B cell (primary cell): ENCODE measurements around the gene EXOC4. TPM values are rescaled to one million over a fixed set of nuclear protein-coding genes. Genes with fewer than 3 reads are reported as not detected.

Experiments used
- ATAC-seq: fragments of 200-7000 bp; cut with Tn5 transposase; one replicate; pipeline ENCODE4 v1.10.0; 2021; ENCODE audit warnings: low read depth, mild to moderate bottlenecking, moderate number of reproducible peaks, moderate library complexity
- CTCF ChIA-PET: fragments of 350-600 bp; sonication (Branson Sonifier 250); formaldehyde crosslinking; loops from one replicate; lab custom pipeline; 2021; ENCODE audit warnings: antibody characterized with exemption, inconsistent platforms; lab: Charles Lee
- POLR2A ChIA-PET: fragments of 350-600 bp; sonication (Branson Sonifier 250); formaldehyde crosslinking; loops from one replicate; lab custom pipeline; 2021; ENCODE audit warnings: antibody characterized with exemption; lab: Charles Lee
- DNase-seq: peaks from one replicate; pipeline ENCODE4 v3.0.0; 2013
- H2AFZ ChIP-seq: 2 replicates; pipeline ENCODE4 v1.6.1; 2012; ENCODE audit warnings: mild to moderate bottlenecking, low read depth, low read length; ENCODE audit not compliant: insufficient read depth, poor library complexity, severe bottlenecking
- H3K27ac ChIP-seq, 2 donors: 1 replicate in 1 of 2; 2 replicates in 1 of 2; pipeline ENCODE4 v1.5.1; 2012 to 2013; ENCODE audit warnings: low read length in 2 of 2, mild to moderate bottlenecking in 2 of 2, moderate library complexity in 1 of 2
- H3K27me3 ChIP-seq, 4 experiments: fragments of 200-600 bp in 1 of 4; sonication (generic) in 1 of 4; replicated peaks in 1 of 4; 1 replicate in 2 of 4; 2 replicates in 2 of 4; pipeline versions ENCODE4 v1.6.1 to v1.7.0; 2013 to 2016; ENCODE audit warnings: low read length in 3 of 4, mild to moderate bottlenecking in 2 of 4, mixed read lengths in 1 of 4, moderate library complexity in 1 of 4; ENCODE audit not compliant: insufficient read depth in 4 of 4, control insufficient read depth in 3 of 4; ENCODE audit errors: control extremely low read depth in 1 of 4
- H3K36me3 ChIP-seq, 2 experiments: replicated peaks in 1 of 2; 1 replicate in 1 of 2; 2 replicates in 1 of 2; pipeline versions ENCODE4 v1.6.1 to v1.7.1; 2013; ENCODE audit warnings: low read length in 1 of 2; ENCODE audit not compliant: insufficient read depth in 2 of 2, control insufficient read depth in 1 of 2; ENCODE audit errors: control extremely low read depth in 1 of 2, extremely low read depth in 1 of 2
- H3K4me1 ChIP-seq, 2 donors: fragments of 200-600 bp in 1 of 2; sonication (generic) in 1 of 2; 1 replicate in 1 of 2; 2 replicates in 1 of 2; pipeline versions ENCODE4 v1.5.1 to v1.6.1; 2013 to 2017; ENCODE audit warnings: low read length in 2 of 2; ENCODE audit not compliant: control insufficient read depth in 2 of 2, insufficient read depth in 2 of 2
- H3K4me2 ChIP-seq: replicated peaks from 2 replicates; pipeline ENCODE3; 2012; ENCODE audit warnings: mild to moderate bottlenecking, low read depth, low read length; ENCODE audit not compliant: poor library complexity, severe bottlenecking
- H3K4me3 ChIP-seq, 5 experiments: fragments of 200-600 bp in 1 of 5; sonication (generic) in 1 of 5; 1 replicate in 3 of 5; 2 replicates in 2 of 5; pipeline versions ENCODE4 v1.5.1 to v1.7.0; 2011 to 2016; ENCODE audit warnings: low read length in 4 of 5, mild to moderate bottlenecking in 4 of 5, low read depth in 2 of 5, control low read depth in 1 of 5, moderate library complexity in 1 of 5; ENCODE audit not compliant: insufficient read depth in 1 of 5; ENCODE audit errors: control extremely low read depth in 1 of 5, extremely low read depth in 1 of 5
- H3K79me2 ChIP-seq: fragments of 200-600 bp; sonication (generic); one replicate; pipeline ENCODE4 v1.6.0; 2016; ENCODE audit warnings: low read length; ENCODE audit not compliant: control insufficient read depth, insufficient read depth
- H3K9ac ChIP-seq: fragments of 200-600 bp; sonication (generic); 2 replicates; pipeline ENCODE4 v1.6.1; 2017; ENCODE audit warnings: mild to moderate bottlenecking, low read length, moderate library complexity
- H3K9me3 ChIP-seq, 3 donors: one replicate each; pipeline versions ENCODE4 v1.6.1 to v1.7.1; 2013; ENCODE audit warnings: low read length in 2 of 3; ENCODE audit not compliant: control insufficient read depth in 2 of 3, insufficient read depth in 1 of 3; ENCODE audit errors: control extremely low read depth in 1 of 3
- H4K20me1 ChIP-seq: 2 replicates; pipeline ENCODE4 v1.6.0; 2012; ENCODE audit warnings: mild to moderate bottlenecking, low read length; ENCODE audit not compliant: insufficient read depth, control insufficient read depth, poor library complexity, severe bottlenecking
- H3K27ac Mint-ChIP-seq: one replicate; pipeline ENCODE4 v1.8.0; 2021; ENCODE audit warnings: mixed read lengths
- H3K27me3 Mint-ChIP-seq: one replicate; pipeline ENCODE4 v1.8.0; 2021; ENCODE audit warnings: mixed read lengths
- H3K4me1 Mint-ChIP-seq: one replicate; pipeline ENCODE4 v1.8.0; 2021; ENCODE audit warnings: mixed read lengths
- H3K4me3 Mint-ChIP-seq: one replicate; pipeline ENCODE4 v1.8.0; 2021; ENCODE audit warnings: mixed read lengths
- H3K9me3 Mint-ChIP-seq: one replicate; pipeline ENCODE4 v1.8.0; 2022; ENCODE audit warnings: mixed read lengths; ENCODE audit not compliant: insufficient read depth
- CTCF ChIP-seq: fragments of 200-600 bp; IDR thresholded peaks from one replicate; pipeline ENCODE4 v1.8.0; 2022; ENCODE audit warnings: antibody characterized with exemption, mild to moderate bottlenecking
- EZH2 ChIP-seq: IDR thresholded peaks from 2 replicates; pipeline ENCODE4 v1.6.1; 2012; ENCODE audit warnings: borderline replicate concordance, low read depth, mild to moderate bottlenecking, moderate library complexity, low read length; ENCODE audit not compliant: insufficient read depth, poor library complexity, severe bottlenecking
- WGBS: methylation state at CpG from one replicate; pipeline ENCODE4 v1.1.5; 2013; ENCODE audit warnings: missing lambda C conversion rate; ENCODE audit not compliant: insufficient coverage; 5-methylcytosine and 5-hydroxymethylcytosine counted together
- intact Hi-C: fragments of 100-400 bp; cut with micrococcal nuclease; formaldehyde crosslinking; loops from one replicate; pipeline ENCODE4 v1.10.0; 2022
- polyA plus RNA-seq: library from polyadenylated mRNA; depleted of rRNA; stranded (reverse); fragments of >200 nt; gene quantifications from 2 replicates; pipeline ENCODE4 v1.2.3, GENCODE V29; 2012
- total RNA-seq, 2 donors: library from RNA; stranded (reverse); fragments of 120-200 nt in 1 of 2; gene quantifications; 1 replicate in 1 of 2; 2 replicates in 1 of 2; pipeline versions ENCODE4 v1.2.3 to v1.2.4, GENCODE V29; 2013 to 2022

The EXOC4 gene
- total and polyA plus RNA-seq, 2 donors (not counting 1 experiment from before 2014, with no cell fraction given): 16.7 to 135 TPM

GRCh38 chr7:133923974-133924373 lies 671.1 kb downstream of the EXOC4 start:
- Histone ChIP-seq H2AFZ (no peak overlapping the region), H3K4me3 (no peak overlapping the region), H3K27me3 (no peaks in the 10 kb centered on the region), H3K9ac (no peak overlapping the region), H3K4me1 (no peaks in the 10 kb centered on the region), H3K79me2 (no peaks in the 10 kb centered on the region), H3K36me3 (peaks cover 8 to 9% of the 10 kb centered on the region in 2 experiments), H4K20me1 (no peaks in the 10 kb centered on the region), H3K27ac (no peak overlapping the region), H3K4me2 (no peak overlapping the region), H3K9me3 (peaks cover 5 to 15% (median 7%) of the 10 kb centered on the region in 3 donors)
- intact Hi-C loops: no loop called here
- no peak for ATAC-seq
- POLR2A ChIA-PET: no interaction called here
- Mint-ChIP-seq H3K9me3 (peaks cover 19% of the 10 kb centered on the region), H3K27me3 (no peaks in the 10 kb centered on the region), H3K4me3 (no peak overlapping the region), H3K27ac (no peak overlapping the region), H3K4me1 (no peaks in the 10 kb centered on the region)
- TF ChIP-seq EZH2 (no peak), CTCF (no peak)
- no peak for DNase-seq
- WGBS: no CpG with 5 or more reads among the region's 4 CpGs
- CTCF ChIA-PET: no interaction called here

GRCh38 chr7:133931053-133931452 lies 678.2 kb downstream of the EXOC4 start:
- no peaks in the 10 kb centered on the region for H4K20me1 ChIP-seq
- no peak for TF ChIP-seq CTCF
- no peak for TF ChIP-seq EZH2
- H3K4me1 ChIP-seq: no peaks in the 10 kb centered on the region
- no peaks in the 10 kb centered on the region for H3K9me3 ChIP-seq
- no peak overlapping the region for H2AFZ ChIP-seq
- ATAC-seq (no peak), DNase-seq (no peak)
- H3K4me1 Mint-ChIP-seq: no peaks in the 10 kb centered on the region
- no peak overlapping the region for H3K9ac ChIP-seq
- H3K27me3 ChIP-seq: no peaks in the 10 kb centered on the region
- no peak overlapping the region for H3K4me2 ChIP-seq
- no peak overlapping the region for H3K4me3 ChIP-seq
- ChIA-PET CTCF (no interaction called here), POLR2A (no interaction called here)
- no peak overlapping the region for H3K27ac ChIP-seq
- H3K79me2 ChIP-seq: no peaks in the 10 kb centered on the region
- WGBS: no CpG with 5 or more reads among the region's 1 CpG
- H3K27me3 Mint-ChIP-seq: no peaks in the 10 kb centered on the region
- intact Hi-C loops: no loop called here
- H3K4me3 Mint-ChIP-seq: no peak overlapping the region
- H3K36me3 ChIP-seq: no peaks in the 10 kb centered on the region
- no peak overlapping the region for H3K27ac Mint-ChIP-seq
- H3K9me3 Mint-ChIP-seq: no peaks in the 10 kb centered on the region
